RPMI7951 (cell line): Measurements from ENCODE around the gene FRMD4B. TPM values are rescaled to one million over a fixed set of nuclear protein-coding genes. Genes with fewer than 3 reads are reported as not detected.
A peak's percentile ranks its signal among the peaks of the same experiment; 100 is the strongest.

Experiments used
- DNase-seq: peaks from one replicate; pipeline ENCODE4 v3.0.0-alpha.2; 2012; ENCODE audit warnings: low read depth
- total RNA-seq: library from RNA; depleted of rRNA; stranded (reverse); fragments of >200 nt; shearing (Covaris generic); gene quantifications from 2 replicates; pipeline ENCODE4 v1.2.3, GENCODE V29; 2014; rRNA removed

The FRMD4B gene
- 2.6 TPM in 2 replicates for total RNA-seq

GRCh38 chr3:69385723-69386555 lies at the start of gene FRMD4B:
Gene FRMD4B (minus strand): TSS chr3:69386088. CDS start chr3:69385989, 99 bp downstream.
- DNase-seq = peak; percentile 29

GRCh38 chr3:69433969-69434325 lies 48.1 kb upstream of the FRMD4B start:
- DNase-seq = peak; percentile 38

DNA sequence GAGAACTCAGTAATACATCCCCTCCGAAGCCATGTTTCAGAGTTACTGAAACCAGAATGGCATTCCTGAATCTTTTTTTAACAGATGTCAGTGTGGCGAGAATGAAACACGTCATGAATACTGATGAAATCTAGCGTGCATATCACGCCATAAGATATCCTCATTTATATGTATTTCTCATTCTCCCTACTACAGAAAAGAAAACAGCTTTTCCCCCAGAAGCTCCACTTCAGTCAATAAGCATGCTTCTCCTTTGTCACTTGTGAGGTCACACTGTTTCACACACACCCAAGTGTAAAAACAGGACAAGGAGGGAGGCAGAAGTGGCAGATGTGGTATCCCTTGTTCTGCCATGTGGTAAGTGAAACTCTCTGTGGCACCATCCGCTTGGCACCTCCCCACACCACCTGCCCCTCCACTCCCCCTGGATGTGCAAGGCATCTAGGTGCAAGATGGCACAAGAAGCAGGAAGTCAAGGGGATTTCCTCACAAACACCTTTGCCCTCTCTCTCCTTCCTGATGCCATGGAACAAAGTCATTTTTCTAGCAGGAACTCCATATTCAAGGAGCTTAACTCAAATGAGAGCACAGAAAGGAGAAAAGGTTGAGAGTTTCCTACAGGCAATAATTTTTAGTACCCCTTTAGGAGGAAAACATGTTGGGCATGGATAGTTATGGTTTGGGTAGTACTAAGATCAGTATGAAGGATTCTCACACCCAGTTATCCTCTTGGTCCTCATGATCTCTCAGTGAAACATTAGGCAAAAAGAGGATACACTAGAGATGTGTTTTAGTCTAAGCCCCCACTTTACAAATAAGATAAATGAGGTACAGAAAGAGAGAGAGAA lies 47.5 kb upstream of the FRMD4B start:
- DNase-seq = no peak

DNA sequence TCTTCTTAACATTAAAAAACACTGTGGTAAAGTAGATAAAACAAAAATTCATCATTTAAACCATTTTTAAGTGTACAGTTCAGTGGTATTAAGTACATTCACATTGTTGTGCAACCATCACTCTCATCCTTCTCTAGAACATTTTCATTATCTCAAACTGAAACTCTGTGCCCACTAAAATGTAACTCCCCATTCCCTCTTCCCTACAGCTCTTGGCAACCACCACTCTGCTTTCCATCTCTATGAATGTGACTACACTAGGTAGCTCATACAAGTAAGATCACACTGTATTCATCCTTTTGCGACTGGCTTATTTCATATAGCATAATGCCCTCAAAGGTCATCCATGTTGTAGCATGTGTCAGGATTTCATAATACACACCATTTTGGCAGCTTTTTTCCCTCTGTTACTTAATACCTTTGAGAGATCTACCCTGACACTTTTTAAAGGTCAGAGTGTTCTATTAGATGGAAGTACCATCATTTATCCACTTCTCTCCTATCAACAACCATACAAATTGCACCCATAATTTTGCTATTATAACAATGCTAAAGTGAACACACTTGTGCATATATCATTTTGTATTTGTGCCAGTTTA lies 42.9 kb upstream of the FRMD4B start:
- no peak for DNase-seq

DNA sequence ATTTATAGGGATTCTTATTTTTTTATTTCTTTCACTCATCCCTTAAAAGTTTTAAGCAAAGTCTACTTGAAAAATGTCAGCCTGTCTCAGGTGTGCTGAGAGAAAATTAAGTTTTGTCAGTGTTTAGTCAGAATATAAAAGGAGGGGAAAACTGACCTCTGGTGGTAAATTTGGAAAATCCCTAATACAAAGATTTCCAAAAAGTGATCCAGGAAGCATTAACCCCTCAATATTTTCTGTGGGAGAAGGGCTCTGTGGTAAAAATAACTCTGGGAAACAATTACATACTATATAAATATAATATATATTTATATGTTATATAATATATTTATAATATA lies 41.0 kb upstream of the FRMD4B start:
- DNase-seq = no peak

- DNase-seq = no peak
These were observed 40.5 kb upstream of the FRMD4B start for GRCh38 chr3:69426291-69426966.

- peak; percentile 35 for DNase-seq
These were observed 39.4 kb upstream of the FRMD4B start for GRCh38 chr3:69425249-69425648.

DNA sequence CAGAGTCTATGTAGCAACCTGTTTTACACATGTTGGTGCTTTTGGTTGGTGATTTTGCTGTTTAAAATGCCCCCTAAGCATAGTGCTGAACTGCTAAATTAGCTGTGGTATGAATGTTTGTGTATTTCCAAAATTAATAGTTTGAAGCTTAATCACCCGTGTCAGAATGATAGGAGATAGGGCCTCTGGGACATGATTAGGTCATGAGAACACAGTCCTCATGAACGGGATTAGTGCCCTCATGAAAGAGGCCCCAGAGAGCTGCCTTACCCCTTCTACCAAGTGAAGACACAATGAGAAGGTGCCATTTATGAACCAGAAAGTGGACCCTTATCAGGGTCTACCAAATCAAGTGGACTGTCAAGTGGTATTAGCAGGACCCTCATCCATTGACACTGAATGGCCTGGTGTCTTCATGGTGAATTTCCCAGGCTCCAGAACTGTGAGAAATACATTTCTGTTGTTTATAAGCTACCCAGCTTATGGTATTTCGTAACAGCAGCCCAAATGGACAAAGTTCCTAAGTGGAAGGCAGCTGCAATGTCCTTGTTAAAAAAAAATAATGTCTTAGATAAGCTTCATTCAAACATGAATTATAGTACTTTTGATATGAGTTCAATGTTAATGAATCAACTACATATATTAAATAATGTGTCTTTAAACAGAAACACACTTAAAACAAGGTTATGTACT lies 37.7 kb upstream of the FRMD4B start:
- no peak for DNase-seq

GRCh38 chr3:69422751-69423150 lies 36.9 kb upstream of the FRMD4B start:
- peak; percentile 41 for DNase-seq

GRCh38 chr3:69420781-69421520 lies 35.1 kb upstream of the FRMD4B start:
- peak; percentile 67 for DNase-seq

DNA sequence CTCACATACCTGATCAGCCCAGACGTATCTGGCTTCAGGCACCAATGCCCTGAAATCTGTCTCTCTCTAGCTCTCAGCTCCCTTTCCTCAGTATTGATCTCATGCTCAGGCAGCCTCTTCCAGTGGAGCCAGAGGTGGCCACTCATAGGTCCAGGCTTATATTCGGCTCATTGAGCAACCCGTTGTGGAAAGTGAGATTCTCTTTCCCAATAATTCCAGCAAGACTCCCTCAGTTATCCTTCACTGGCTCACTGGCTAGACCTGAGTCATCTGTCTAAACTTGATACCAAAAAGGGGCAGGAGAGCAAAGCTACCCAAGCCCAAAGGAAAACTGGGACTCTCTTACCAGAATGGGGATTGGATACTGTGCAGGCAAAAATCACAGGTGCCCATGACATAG lies 33.4 kb upstream of the FRMD4B start:
- DNase-seq = no peak

GRCh38 chr3:69417541-69418078 lies 31.7 kb upstream of the FRMD4B start:
- peak; percentile 46 for DNase-seq

DNA sequence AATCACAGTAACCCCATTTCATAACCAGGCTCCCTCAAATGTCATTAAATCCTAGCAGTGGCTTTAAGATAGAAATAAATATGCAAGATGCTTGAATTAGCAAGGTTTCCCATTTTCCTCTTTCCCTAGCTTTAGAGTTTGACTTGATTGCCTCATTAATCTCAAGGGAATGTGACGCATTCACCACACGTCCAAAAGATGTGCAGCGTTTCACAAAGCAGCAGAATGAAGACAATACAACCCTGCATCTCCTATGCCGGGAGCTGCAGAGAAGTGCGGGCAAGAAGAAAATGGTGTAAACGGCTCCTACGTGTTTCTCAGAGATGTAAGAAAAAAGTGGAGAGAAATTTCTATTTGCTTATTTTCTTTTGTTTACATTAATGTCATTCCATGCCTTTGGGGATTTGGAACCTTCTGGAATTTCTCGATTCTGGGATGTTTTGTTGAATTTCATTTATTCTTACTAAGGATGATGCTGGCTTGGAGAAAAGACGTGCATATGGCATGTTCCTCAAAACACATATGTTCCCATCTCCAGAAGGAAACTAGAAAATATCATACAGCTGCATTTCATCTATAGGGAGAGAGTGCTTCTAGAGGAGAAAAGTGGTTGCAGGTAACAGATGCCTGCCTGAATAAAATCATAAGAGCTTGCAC lies 27.8 kb upstream of the FRMD4B start:
- no peak for DNase-seq

GRCh38 chr3:69411346-69411745 lies 25.5 kb upstream of the FRMD4B start:
- peak; percentile 26 for DNase-seq

- peak; percentile 67 for DNase-seq
These were observed 24.4 kb upstream of the FRMD4B start for GRCh38 chr3:69410301-69410700.

- DNase-seq = no peak
These were observed 23.9 kb upstream of the FRMD4B start for GRCh38 chr3:69409831-69410230.

DNA sequence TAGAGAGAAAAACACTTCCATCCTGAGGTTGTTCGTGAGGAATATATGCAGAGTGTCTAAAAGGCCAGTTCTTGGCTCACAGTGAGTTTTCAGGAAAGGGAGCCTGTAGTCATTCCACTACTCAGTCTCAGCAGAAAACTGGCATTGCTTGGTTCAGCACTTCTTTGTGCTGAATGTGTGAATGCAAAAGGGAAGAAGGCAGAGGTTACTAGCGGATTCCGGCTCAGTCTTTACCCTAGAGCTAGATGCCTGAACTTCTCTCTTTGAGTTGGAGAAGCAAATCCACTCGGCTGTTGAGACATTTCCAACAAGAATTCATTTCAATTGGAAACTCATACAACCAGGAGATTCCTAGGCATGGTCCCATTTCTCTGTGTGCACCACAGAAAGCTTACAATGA lies 23.1 kb upstream of the FRMD4B start:
- DNase-seq = no peak

DNA sequence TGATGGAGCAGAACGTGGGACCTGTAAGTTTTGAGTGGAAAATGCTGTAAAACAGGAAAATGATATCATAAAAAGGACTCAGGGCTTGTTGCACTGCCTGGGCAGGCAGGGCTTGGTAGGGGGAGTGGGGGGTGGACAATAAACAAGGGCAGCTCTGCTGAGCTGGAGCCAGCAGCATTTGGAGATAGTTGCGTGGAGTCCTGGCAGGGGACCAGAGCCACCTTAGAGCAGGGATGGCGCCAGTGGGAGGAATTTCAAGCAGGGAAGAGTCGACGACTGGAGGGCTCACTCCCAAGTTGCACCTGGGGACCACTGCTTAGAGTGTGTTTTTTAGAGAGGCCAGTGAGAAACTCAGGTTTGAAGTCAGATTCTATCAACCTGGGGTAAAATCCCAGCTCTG lies 22.7 kb upstream of the FRMD4B start:
- DNase-seq = no peak

DNA sequence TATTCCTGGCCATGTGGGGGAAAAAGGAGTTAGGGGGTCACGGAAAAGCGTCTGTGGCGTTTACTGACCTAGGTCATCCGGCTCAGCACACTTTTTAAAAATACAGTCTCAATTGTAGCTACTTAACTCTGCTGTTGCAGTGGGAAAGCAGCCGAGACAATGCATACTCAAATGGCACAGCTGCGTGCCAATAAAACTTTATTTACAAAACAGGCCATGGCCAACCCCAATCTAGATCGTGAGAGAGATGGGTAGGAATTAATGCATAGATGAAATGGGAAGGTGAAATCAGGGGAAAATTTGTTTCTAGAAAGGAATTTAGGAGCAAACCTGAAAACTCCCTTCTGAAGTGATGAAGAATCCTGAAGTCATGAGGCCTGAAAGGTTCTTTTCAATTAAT lies 22.0 kb upstream of the FRMD4B start:
- DNase-seq = no peak

DNA sequence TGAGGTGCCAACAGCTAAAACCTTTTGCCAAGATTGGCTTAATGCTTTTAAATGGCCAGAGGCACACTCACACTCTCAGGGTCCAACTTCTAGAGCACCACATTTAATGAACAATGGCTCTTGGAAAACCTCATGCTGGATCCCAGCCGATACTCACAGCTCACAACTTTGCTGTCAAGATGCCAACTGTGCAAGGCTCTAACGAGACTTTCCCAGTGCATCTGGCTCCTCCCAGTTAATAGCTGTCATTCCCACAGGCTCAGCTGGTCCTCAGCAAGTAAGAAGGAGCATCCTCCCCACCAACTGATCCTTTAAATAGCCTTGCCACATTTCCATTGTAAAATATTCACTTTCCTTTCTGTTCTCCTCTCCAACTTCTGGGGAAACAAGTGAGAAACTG lies 20.3 kb upstream of the FRMD4B start:
- peak; percentile 65 for DNase-seq
